NB4 (cell line): ENCODE data around the gene LMBR1.

Source experiments
- MYC ChIP-seq: IDR thresholded peaks from 2 replicates; pipeline ENCODE4 v1.6.1; 2011; ENCODE audit warnings: low read depth, low read length
- POLR2A ChIP-seq: IDR thresholded peaks from 2 replicates; pipeline ENCODE4 v1.6.1; 2011; ENCODE audit warnings: mild to moderate bottlenecking; ENCODE audit not compliant: insufficient read length; ENCODE audit errors: extremely low read depth
- TF ChIP-seq, protein P1 (sequence below): IDR thresholded peaks from one replicate; pipeline ENCODE4 v1.5.1; 2012; ENCODE audit warnings: low read depth, low read length

DNA sequence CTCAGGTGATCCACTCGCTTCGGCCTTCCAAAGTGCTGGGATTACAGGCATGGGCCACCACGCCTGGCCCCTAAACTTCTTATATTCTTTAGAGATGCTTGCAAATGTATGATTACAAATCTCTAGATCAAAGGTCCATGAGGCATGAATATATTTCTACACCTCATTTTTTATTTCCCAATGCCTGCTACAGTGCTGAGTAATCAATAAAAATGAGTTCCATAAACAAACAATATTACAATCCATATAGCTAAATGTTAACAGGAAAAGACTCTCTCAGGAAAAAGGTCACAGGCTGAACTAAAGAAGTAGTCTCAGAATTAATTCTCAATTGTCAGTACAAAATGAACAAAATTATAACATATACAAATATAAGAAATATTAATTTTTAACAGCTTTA, 90.8 kb downstream of the LMBR1 start:
- TF ChIP-seq, protein P1, sequence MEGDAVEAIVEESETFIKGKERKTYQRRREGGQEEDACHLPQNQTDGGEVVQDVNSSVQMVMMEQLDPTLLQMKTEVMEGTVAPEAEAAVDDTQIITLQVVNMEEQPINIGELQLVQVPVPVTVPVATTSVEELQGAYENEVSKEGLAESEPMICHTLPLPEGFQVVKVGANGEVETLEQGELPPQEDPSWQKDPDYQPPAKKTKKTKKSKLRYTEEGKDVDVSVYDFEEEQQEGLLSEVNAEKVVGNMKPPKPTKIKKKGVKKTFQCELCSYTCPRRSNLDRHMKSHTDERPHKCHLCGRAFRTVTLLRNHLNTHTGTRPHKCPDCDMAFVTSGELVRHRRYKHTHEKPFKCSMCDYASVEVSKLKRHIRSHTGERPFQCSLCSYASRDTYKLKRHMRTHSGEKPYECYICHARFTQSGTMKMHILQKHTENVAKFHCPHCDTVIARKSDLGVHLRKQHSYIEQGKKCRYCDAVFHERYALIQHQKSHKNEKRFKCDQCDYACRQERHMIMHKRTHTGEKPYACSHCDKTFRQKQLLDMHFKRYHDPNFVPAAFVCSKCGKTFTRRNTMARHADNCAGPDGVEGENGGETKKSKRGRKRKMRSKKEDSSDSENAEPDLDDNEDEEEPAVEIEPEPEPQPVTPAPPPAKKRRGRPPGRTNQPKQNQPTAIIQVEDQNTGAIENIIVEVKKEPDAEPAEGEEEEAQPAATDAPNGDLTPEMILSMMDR = no peak
- no peak for TF ChIP-seq POLR2A
- no peak for TF ChIP-seq MYC
